Thyroid gland (tissue), 4 donors: Measurements from ENCODE around the gene ADCY3. TPM values are rescaled to one million over a fixed set of nuclear protein-coding genes. Genes with fewer than 3 reads are reported as not detected.

ENCODE experiments used
- DNase-seq, 2 donors: peaks; one replicate each; pipeline ENCODE4 v3.0.0-alpha.2; 2019
- H3K27ac ChIP-seq, 3 donors: fragments of 200-600 bp; sonication (generic); 1 replicate in 2 of 3; 2 replicates in 1 of 3; pipeline ENCODE4 v1.5.1; 2016 to 2019; ENCODE audit warnings: mild to moderate bottlenecking in 1 of 3, moderate library complexity in 1 of 3
- H3K27me3 ChIP-seq: fragments of 200-600 bp; sonication (generic); one replicate; pipeline ENCODE4 v1.5.1; 2019
- H3K36me3 ChIP-seq, 2 donors: fragments of 200-600 bp; sonication (generic); one replicate each; pipeline ENCODE4 v1.5.1; 2016 to 2019
- H3K4me1 ChIP-seq, 2 donors: fragments of 200-600 bp; sonication (generic); one replicate each; pipeline ENCODE4 v1.5.1; 2017 to 2019
- H3K4me3 ChIP-seq, 3 donors: fragments of 200-600 bp; sonication (generic); replicated peaks in 1 of 3; 1 replicate in 2 of 3; 2 replicates in 1 of 3; pipeline ENCODE4 v1.5.1; 2016; ENCODE audit warnings: mild to moderate bottlenecking in 1 of 3
- H3K9me3 ChIP-seq: fragments of 200-600 bp; sonication (generic); one replicate; pipeline ENCODE4 v1.5.1; 2017
- POLR2A ChIP-seq, 2 donors: fragments of 450-650 bp; IDR thresholded peaks; one replicate each; pipeline ENCODE4 v1.6.1; 2017; ENCODE audit warnings: antibody characterized with exemption in 2 of 2, mild to moderate bottlenecking in 2 of 2, moderate library complexity in 1 of 2
- WGBS, 2 donors: methylation state at CpG; one replicate each; pipeline ENCODE4 v1.1.5; 2017; 5-methylcytosine and 5-hydroxymethylcytosine counted together
- intact Hi-C: fragments of 100-400 bp; cut with DNase I; formaldehyde crosslinking; loops from one replicate; pipeline ENCODE4 v1.15.1; 2023
- small RNA-seq: library from RNA; depleted of rRNA; stranded (forward); fragments of <200 nt; gene quantifications from one replicate; pipeline ENCODE3, GENCODE V24; 2016
- total RNA-seq, 4 donors: library from RNA; depleted of rRNA; stranded (reverse); fragments of >200 nt; gene quantifications; one replicate each; pipeline ENCODE4 v1.2.3, GENCODE V29; 2016
- TF ChIP-seq, protein P1 (sequence below), 6 experiments: fragments of 200-600 bp in 3 of 6; fragments of 450-650 bp in 3 of 6; sonication (generic) in 3 of 6; IDR thresholded peaks; one replicate each; pipeline ENCODE4 v1.5.1; 2016 to 2019; ENCODE audit warnings: antibody characterized with exemption in 6 of 6, mild to moderate bottlenecking in 2 of 6, inconsistent platforms in 1 of 6, moderate library complexity in 1 of 6

The ADCY3 gene
- total RNA-seq, 4 donors from 2014 or later = 17.5 to 38.7 (median 29.2) TPM

DNA sequence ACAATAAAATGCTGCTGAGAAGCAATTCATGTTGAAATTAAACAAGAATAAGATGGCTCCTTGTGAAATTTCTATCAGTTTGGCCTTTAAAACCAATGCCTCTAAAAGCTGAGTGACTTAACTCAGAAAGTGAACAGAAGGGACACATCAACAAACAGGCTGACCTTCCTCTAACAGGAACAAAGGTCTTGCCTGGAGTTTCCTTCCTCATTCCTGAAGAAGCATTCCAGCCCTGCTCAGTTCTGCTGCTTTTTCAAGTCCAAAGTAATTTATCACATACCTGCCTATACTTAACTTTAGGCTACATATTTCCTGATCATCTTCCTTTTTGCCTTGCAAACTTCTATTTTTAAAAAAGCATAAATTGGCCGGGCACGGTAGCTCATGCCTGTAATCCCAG lies 140.9 kb downstream of the ADCY3 start:
- intact Hi-C loops = no loop called here
- Histone ChIP-seq H3K27me3 (no peaks in the 10 kb centered on the region), H3K36me3 (no peaks in the 10 kb centered on the region), H3K4me3 (no peak overlapping the region), H3K4me1 (no peaks in the 10 kb centered on the region), H3K27ac (no peak overlapping the region), H3K9me3 (no peaks in the 10 kb centered on the region)
- 73 to 77% methylated on average over 2 of the region's 2 CpGs for WGBS, 2 donors
- no peak for DNase-seq
- no peak for TF ChIP-seq POLR2A (IDR thresholded peaks at IDR 0.05)
- TF ChIP-seq, protein P1, sequence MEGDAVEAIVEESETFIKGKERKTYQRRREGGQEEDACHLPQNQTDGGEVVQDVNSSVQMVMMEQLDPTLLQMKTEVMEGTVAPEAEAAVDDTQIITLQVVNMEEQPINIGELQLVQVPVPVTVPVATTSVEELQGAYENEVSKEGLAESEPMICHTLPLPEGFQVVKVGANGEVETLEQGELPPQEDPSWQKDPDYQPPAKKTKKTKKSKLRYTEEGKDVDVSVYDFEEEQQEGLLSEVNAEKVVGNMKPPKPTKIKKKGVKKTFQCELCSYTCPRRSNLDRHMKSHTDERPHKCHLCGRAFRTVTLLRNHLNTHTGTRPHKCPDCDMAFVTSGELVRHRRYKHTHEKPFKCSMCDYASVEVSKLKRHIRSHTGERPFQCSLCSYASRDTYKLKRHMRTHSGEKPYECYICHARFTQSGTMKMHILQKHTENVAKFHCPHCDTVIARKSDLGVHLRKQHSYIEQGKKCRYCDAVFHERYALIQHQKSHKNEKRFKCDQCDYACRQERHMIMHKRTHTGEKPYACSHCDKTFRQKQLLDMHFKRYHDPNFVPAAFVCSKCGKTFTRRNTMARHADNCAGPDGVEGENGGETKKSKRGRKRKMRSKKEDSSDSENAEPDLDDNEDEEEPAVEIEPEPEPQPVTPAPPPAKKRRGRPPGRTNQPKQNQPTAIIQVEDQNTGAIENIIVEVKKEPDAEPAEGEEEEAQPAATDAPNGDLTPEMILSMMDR (IDR thresholded peaks at IDR 0.05) = no peak

DNA sequence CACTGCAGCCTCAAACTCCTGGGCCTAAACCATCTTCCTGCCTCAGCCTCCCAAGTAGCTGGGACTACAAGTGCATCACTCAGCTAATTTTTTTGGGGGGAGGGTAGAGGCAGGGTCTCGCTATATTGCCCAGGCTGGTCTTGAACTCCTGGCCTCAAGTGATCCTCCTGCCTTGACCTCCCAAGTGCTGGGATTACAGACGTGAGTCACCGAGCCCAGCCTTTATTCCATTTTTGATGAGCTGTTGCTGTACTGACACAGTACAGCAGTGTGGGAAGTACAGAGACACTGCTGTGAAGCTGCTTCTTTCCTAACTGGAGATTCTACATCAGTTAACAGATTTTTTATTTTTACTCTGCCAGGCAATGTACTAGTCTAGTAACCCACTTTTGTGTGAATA lies 145.7 kb downstream of the ADCY3 start:
- Histone ChIP-seq H3K36me3 (no peaks in the 10 kb centered on the region), H3K27ac (no peak overlapping the region), H3K4me1 (no peaks in the 10 kb centered on the region), H3K9me3 (no peaks in the 10 kb centered on the region), H3K4me3 (no peak overlapping the region), H3K27me3 (no peaks in the 10 kb centered on the region)
- TF ChIP-seq POLR2A (IDR thresholded peaks at IDR 0.05) = no peak
- TF ChIP-seq, protein P1 (IDR thresholded peaks at IDR 0.05) = no peak
- intact Hi-C loops = no loop called here
- WGBS, 2 donors = 87% methylated on average over 3 of the region's 3 CpGs
- no peak for DNase-seq

DNA sequence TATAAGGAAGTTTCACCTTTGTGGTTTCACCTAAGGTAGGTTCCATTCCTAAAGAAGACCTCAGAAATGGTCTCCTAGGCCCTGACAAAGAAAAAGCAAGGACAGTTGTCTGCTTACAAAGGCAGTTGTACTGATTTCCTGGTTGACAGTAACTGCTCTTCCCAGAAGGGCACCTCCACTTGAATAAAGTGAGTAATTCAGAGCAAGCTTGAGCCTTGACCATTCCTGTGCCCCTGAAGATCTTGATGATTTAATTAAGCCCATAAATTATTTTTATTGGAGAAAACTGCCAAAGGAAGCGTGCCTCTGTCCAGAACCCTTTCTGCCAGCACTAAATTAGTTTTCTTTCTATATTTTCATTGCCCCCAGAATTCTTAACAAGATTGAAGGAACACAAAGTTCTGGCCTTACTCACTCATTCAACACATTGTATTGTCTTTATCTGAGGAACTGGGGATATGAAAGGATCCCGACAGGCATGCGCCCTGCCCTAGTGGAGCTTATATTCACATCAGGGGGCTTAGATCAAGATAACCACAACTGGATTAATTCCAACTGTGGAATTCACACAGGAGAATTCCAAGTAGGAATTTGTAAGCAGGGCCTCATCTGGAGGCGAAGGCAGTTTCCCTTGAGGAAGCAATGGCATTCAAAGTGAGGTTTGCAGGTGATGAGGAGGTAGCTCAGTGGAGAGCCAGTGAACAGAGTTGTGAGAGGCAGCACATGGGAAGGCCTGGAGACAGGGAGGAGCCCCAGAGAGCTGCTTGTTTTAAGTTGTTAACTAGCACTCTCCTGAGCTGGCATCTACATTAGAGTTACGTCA lies 148.1 kb downstream of the ADCY3 start:
- H3K9me3 ChIP-seq = no peaks in the 10 kb centered on the region
- TF ChIP-seq, protein P1 (IDR thresholded peaks at IDR 0.05) = no peak
- no peak for TF ChIP-seq POLR2A (IDR thresholded peaks at IDR 0.05)
- no peaks in the 10 kb centered on the region for H3K36me3 ChIP-seq
- H3K4me3 ChIP-seq = no peak overlapping the region
- H3K4me1 ChIP-seq = peaks cover 12 to 20% of the 10 kb centered on the region in 2 donors
- intact Hi-C loops = no loop called here
- WGBS, 2 donors = 90 to 94% methylated on average over 5 of the region's 5 CpGs
- H3K27ac ChIP-seq = no peak overlapping the region
- no peaks in the 10 kb centered on the region for H3K27me3 ChIP-seq
- peak; percentile 9 to 22 for DNase-seq

DNA sequence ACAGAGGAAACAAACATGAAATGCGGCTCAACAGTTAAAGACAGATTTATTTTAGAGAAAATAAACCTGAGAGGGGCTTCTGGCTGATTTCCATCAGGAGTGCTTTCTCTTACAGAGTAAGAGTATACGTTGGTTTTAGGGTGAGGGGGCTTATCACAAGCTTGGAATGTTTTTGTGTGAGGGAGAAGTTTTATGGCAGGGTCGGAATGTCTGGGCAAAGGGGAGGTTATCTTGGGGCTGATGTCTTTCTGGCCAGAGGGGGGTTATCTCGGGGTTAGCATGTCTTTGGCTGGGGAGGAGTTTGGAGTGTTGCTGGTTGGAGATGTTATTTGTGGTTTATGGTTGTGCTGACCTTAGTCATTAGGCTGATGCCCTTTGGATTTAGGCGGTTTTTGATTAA lies 149.0 kb downstream of the ADCY3 start:
- Histone ChIP-seq H3K4me1 (peaks cover 12 to 21% of the 10 kb centered on the region in 2 donors), H3K4me3 (no peak overlapping the region), H3K36me3 (no peaks in the 10 kb centered on the region), H3K27me3 (no peaks in the 10 kb centered on the region), H3K9me3 (no peaks in the 10 kb centered on the region), H3K27ac (no peak overlapping the region)
- intact Hi-C loops = no loop called here
- WGBS, 2 donors = 95 to 96% methylated on average over 5 of the region's 5 CpGs
- no peak for DNase-seq
- no peak for TF ChIP-seq POLR2A (IDR thresholded peaks at IDR 0.05)
- TF ChIP-seq, protein P1 (IDR thresholded peaks at IDR 0.05) = no peak

Small RNA genes within 50 kb of the gene (small RNA-seq; reads per million reads assigned to genes)
- gene AC013267.1 (not detected), gene RF00016 (not detected)

Other genes starting within 250 kb of the ADCY3 start
- 10 to 100 TPM; 12.6 to 68.8 (median 31.6) TPM for gene PTRHD1, start 126.8 kb downstream of the ADCY3 start, total RNA-seq
- 1 to 10 TPM; 4.2 to 8.9 (median 6.3) TPM for gene CENPO, start 126.8 kb downstream of the ADCY3 start, total RNA-seq
- 10 to 100 TPM in 3 of 4 donors, 1 to 10 TPM in 1; 7.7 to 16.1 (median 15.7) TPM for gene DNAJC27, start 51.7 kb upstream of the ADCY3 start, total RNA-seq
- gene EFR3B, start 121.8 kb upstream of the ADCY3 start, total RNA-seq = 10 to 100 TPM; 17.3 to 21.5 (median 20.0) TPM
- 10 to 100 TPM in 1 of 4 donors, 1 to 10 TPM in 3; 6.3 to 11.8 (median 9.2) TPM for gene POMC, start 248.3 kb upstream of the ADCY3 start, total RNA-seq